GDM1 (cell line): ENCODE results near the gene ING5.
A peak's percentile ranks its signal among the peaks of the same experiment; 100 is the strongest.
"Not testable (repeated sequence)": the region's sequence is repeated elsewhere in the genome, so short reads cannot be mapped to it uniquely, and the experiment has no call there.

Experiments used
- DNase-seq: peaks from one replicate; lab custom pipeline; 2025; lab: John Stamatoyannopoulos, UW

ING5 gene

GRCh38 chr2:241739177-241739576, 37.3 kb downstream of the ING5 start:
- no peak for DNase-seq

GRCh38 chr2:241739651-241740050, 37.8 kb downstream of the ING5 start:
- peak; percentile 1 for DNase-seq

GRCh38 chr2:241741016-241741415, 39.2 kb downstream of the ING5 start:
- DNase-seq, result no peak

GRCh38 chr2:241742320-241742939, 40.6 kb downstream of the ING5 start:
- DNase-seq, result no peak

- not testable (repeated sequence) for DNase-seq
These were observed 41.2 kb downstream of the ING5 start for GRCh38 chr2:241743008-241743407.

- no peak for DNase-seq
These were observed 41.8 kb downstream of the ING5 start for GRCh38 chr2:241743620-241744019.

- no peak for DNase-seq
These were observed 42.4 kb downstream of the ING5 start for GRCh38 chr2:241744028-241744754.

- DNase-seq, result no peak
These were observed 43.4 kb downstream of the ING5 start for GRCh38 chr2:241745276-241745675.

- no peak for DNase-seq
These were observed 44.2 kb downstream of the ING5 start for GRCh38 chr2:241746084-241746483.

- DNase-seq, result no peak
These were observed 46.8 kb downstream of the ING5 start for GRCh38 chr2:241748468-241749256.

GRCh38 chr2:241750076-241750840, 48.4 kb downstream of the ING5 start:
- DNase-seq, result no peak

- DNase-seq, result no peak
These were observed 49.3 kb downstream of the ING5 start for GRCh38 chr2:241751152-241751551.

GRCh38 chr2:241751776-241752175, 49.9 kb downstream of the ING5 start:
- no peak for DNase-seq

GRCh38 chr2:241752253-241752652, 50.4 kb downstream of the ING5 start:
- no peak for DNase-seq

GRCh38 chr2:241752689-241753276, 50.9 kb downstream of the ING5 start:
- DNase-seq, result no peak

GRCh38 chr2:241753493-241753892, 51.7 kb downstream of the ING5 start:
- no peak for DNase-seq

GRCh38 chr2:241754042-241754441, 52.2 kb downstream of the ING5 start:
- DNase-seq, result no peak

- DNase-seq, result no peak
These were observed 53.3 kb downstream of the ING5 start for GRCh38 chr2:241755166-241755565.

GRCh38 chr2:241755777-241756176, 53.9 kb downstream of the ING5 start:
- DNase-seq, result no peak

GRCh38 chr2:241759067-241759807, 57.4 kb downstream of the ING5 start:
- DNase-seq, result no peak

GRCh38 chr2:241759893-241760292, 58.1 kb downstream of the ING5 start:
- DNase-seq, result not testable (repeated sequence)
